CD14-positive monocyte (primary cell): ENCODE measurements around the gene INAFM1. TPM values are rescaled to one million over a fixed set of nuclear protein-coding genes. Genes with fewer than 3 reads are reported as not detected.
A peak's percentile ranks its signal among the peaks of the same experiment; 100 is the strongest.

Source experiments
- DNase-seq, 3 donors: peaks; one replicate each; pipeline ENCODE4 v3.0.0-alpha.2; 2011 to 2022
- H2AFZ ChIP-seq: 2 replicates; pipeline ENCODE4 v1.6.0; 2012; ENCODE audit warnings: mild to moderate bottlenecking, low read depth, low read length, inconsistent platforms; ENCODE audit not compliant: insufficient read depth, poor library complexity, severe bottlenecking
- H3K27ac ChIP-seq, 2 donors: 1 replicate in 1 of 2; 2 replicates in 1 of 2; pipeline ENCODE4 v1.5.1; 2012 to 2013; ENCODE audit warnings: low read length in 2 of 2, control low read depth in 1 of 2, inconsistent platforms in 1 of 2, low read depth in 1 of 2, mild to moderate bottlenecking in 1 of 2
- H3K27me3 ChIP-seq, 2 donors: one replicate each; pipeline versions ENCODE4 v1.6.0 to v1.6.1; 2011 to 2013; ENCODE audit warnings: low read length in 2 of 2; ENCODE audit not compliant: control insufficient read depth in 2 of 2, insufficient read depth in 2 of 2
- H3K36me3 ChIP-seq, 2 donors: replicated peaks in 1 of 2; 1 replicate in 1 of 2; 2 replicates in 1 of 2; pipeline versions ENCODE4 v1.5.1 to v1.6.1; 2012 to 2013; ENCODE audit warnings: low read length in 2 of 2, control low read depth in 1 of 2, inconsistent platforms in 1 of 2, mild to moderate bottlenecking in 1 of 2; ENCODE audit not compliant: insufficient read depth in 2 of 2, control insufficient read depth in 1 of 2
- H3K4me1 ChIP-seq, 2 donors: 1 replicate in 1 of 2; 2 replicates in 1 of 2; pipeline versions ENCODE4 v1.5.1 to v1.6.1; 2012 to 2013; ENCODE audit warnings: low read length in 2 of 2, control low read depth in 1 of 2, inconsistent platforms in 1 of 2, mild to moderate bottlenecking in 1 of 2, moderate library complexity in 1 of 2; ENCODE audit not compliant: insufficient read depth in 2 of 2, control insufficient read depth in 1 of 2
- H3K4me2 ChIP-seq: replicated peaks from 2 replicates; pipeline ENCODE3; 2012; ENCODE audit warnings: low read length, moderate library complexity, mild to moderate bottlenecking; ENCODE audit not compliant: poor library complexity, severe bottlenecking; ENCODE audit errors: extremely low read depth
- H3K4me3 ChIP-seq, 3 experiments: fragments of 200-600 bp in 1 of 3; sonication (generic) in 1 of 3; replicated peaks in 1 of 3; 1 replicate in 2 of 3; 2 replicates in 1 of 3; pipeline ENCODE4 v1.5.1; 2011 to 2013; ENCODE audit warnings: low read length in 3 of 3, mild to moderate bottlenecking in 3 of 3, control low read depth in 2 of 3, low read depth in 2 of 3, inconsistent platforms in 1 of 3, moderate library complexity in 1 of 3
- H3K79me2 ChIP-seq: 2 replicates; pipeline ENCODE4 v1.6.0; 2012; ENCODE audit warnings: mild to moderate bottlenecking, control low read depth, inconsistent platforms, low read length, moderate library complexity; ENCODE audit not compliant: insufficient read depth
- H3K9ac ChIP-seq: 2 replicates; pipeline ENCODE4 v1.6.0; 2017; ENCODE audit warnings: low read length, mild to moderate bottlenecking; ENCODE audit not compliant: insufficient read depth, poor library complexity, severe bottlenecking
- H3K9me3 ChIP-seq, 2 donors: replicated peaks in 1 of 2; 1 replicate in 1 of 2; 2 replicates in 1 of 2; pipeline versions ENCODE4 v1.5.1 to v1.6.1; 2012 to 2013; ENCODE audit warnings: low read length in 2 of 2, control low read depth in 1 of 2; ENCODE audit not compliant: control insufficient read depth in 1 of 2, insufficient read depth in 1 of 2
- H4K20me1 ChIP-seq: 2 replicates; pipeline ENCODE4 v1.6.0; 2012; ENCODE audit warnings: mild to moderate bottlenecking, low read length, control low read depth, moderate library complexity; ENCODE audit not compliant: insufficient read depth
- H3K27ac Mint-ChIP-seq, 7 donors: one replicate each; pipeline ENCODE4 v1.8.0; 2020; ENCODE audit warnings: mild to moderate bottlenecking in 7 of 7, mixed read lengths in 7 of 7, moderate library complexity in 6 of 7, inconsistent platforms in 2 of 7
- H3K27me3 Mint-ChIP-seq, 3 donors: one replicate each; pipeline ENCODE4 v1.8.0; 2021 to 2022; ENCODE audit warnings: low read depth in 3 of 3, mild to moderate bottlenecking in 3 of 3, mixed read lengths in 3 of 3, moderate library complexity in 3 of 3, inconsistent platforms in 1 of 3
- H3K36me3 Mint-ChIP-seq, 2 donors: one replicate each; pipeline ENCODE4 v1.8.0; 2020; ENCODE audit warnings: mixed read lengths in 2 of 2, inconsistent platforms in 1 of 2, mild to moderate bottlenecking in 1 of 2
- H3K4me1 Mint-ChIP-seq: one replicate; pipeline ENCODE4 v1.8.0; 2020; ENCODE audit warnings: mild to moderate bottlenecking, mixed read lengths
- H3K4me3 Mint-ChIP-seq, 2 donors: one replicate each; pipeline ENCODE4 v1.8.0; 2020; ENCODE audit warnings: mild to moderate bottlenecking in 2 of 2, mixed read lengths in 2 of 2, moderate library complexity in 1 of 2
- H3K9me3 Mint-ChIP-seq, 7 donors: one replicate each; pipeline ENCODE4 v1.8.0; 2020 to 2022; ENCODE audit warnings: mixed read lengths in 7 of 7, mild to moderate bottlenecking in 6 of 7, moderate library complexity in 6 of 7, inconsistent platforms in 2 of 7
- CTCF ChIP-seq: fragments of 200-600 bp; IDR thresholded peaks from one replicate; pipeline ENCODE4 v1.8.0; 2022; ENCODE audit warnings: antibody characterized with exemption, mild to moderate bottlenecking
- WGBS: methylation state at CpG from one replicate; pipeline ENCODE4 v1.1.5; 2013; ENCODE audit warnings: missing lambda C conversion rate; ENCODE audit not compliant: insufficient coverage; 5-methylcytosine and 5-hydroxymethylcytosine counted together
- intact Hi-C, 2 donors: fragments of 100-400 bp; cut with micrococcal nuclease; formaldehyde crosslinking; loops; one replicate each; pipeline versions ENCODE4 v1.15.0 to v1.15.1; 2023
- polyA plus RNA-seq, 3 donors: library from polyadenylated mRNA; depleted of rRNA in 1 of 3; unstranded in 2 of 3; stranded (reverse) in 1 of 3; fragments of 300-500 nt in 2 of 3; fragments of >200 nt in 1 of 3; fragmentation: Illumina TruSeq in 2 of 3; gene quantifications; 1 replicate in 2 of 3; 2 replicates in 1 of 3; pipeline ENCODE4 v1.2.3, GENCODE V29; 2012 to 2021

Gene INAFM1
- polyA plus RNA-seq, 3 donors, result 6.2 to 7.3 (median 6.5) TPM

- H3K4me3 ChIP-seq, result peak overlapping the region; percentile 51 to 99 (median 83)
- H3K36me3 ChIP-seq, result no peaks in the 10 kb centered on the region
- H3K9me3 Mint-ChIP-seq, result peaks cover 0 to 5% (median 2%) of the 10 kb centered on the region in 7 donors
- H3K79me2 ChIP-seq, result peaks cover 14% of the 10 kb centered on the region
- H3K27me3 Mint-ChIP-seq, result peaks cover 21 to 32% (median 25%) of the 10 kb centered on the region in 3 donors
- H3K9ac ChIP-seq, result peak overlapping the region; percentile 89
- H3K27ac Mint-ChIP-seq, result no peak overlapping the region
- H3K4me1 Mint-ChIP-seq, result peaks cover 29% of the 10 kb centered on the region
- H3K4me3 Mint-ChIP-seq, result no peak overlapping the region
- peaks cover 5 to 10% of the 10 kb centered on the region in 2 donors for H3K36me3 Mint-ChIP-seq
- peaks cover 19% of the 10 kb centered on the region for H4K20me1 ChIP-seq
- peak overlapping the region; percentile 82 for H3K4me2 ChIP-seq
- no peak for DNase-seq
- no peak for TF ChIP-seq CTCF
- H3K4me1 ChIP-seq, result peaks cover 54 to 65% of the 10 kb centered on the region in 2 donors
- no peaks in the 10 kb centered on the region for H3K9me3 ChIP-seq
- H3K27ac ChIP-seq, result peak overlapping the region; percentile 1 to 96
- H3K27me3 ChIP-seq, result peaks cover 0 to 11% of the 10 kb centered on the region in 2 donors
- H2AFZ ChIP-seq, result peak overlapping the region; percentile 37
- WGBS, result 5% methylated on average over 6 of the region's 9 CpGs
- intact Hi-C loops, result loop anchor here (1.0 to 2.0 kb wide), 2 partner anchors 15 to 19 kb away; no protein-coding TSS in a partner anchor
Measured at GRCh38 chr19:47229676-47230053, 45.0 kb upstream of the INAFM1 start.

- peaks cover 0 to 5% (median 2%) of the 10 kb centered on the region in 7 donors for H3K9me3 Mint-ChIP-seq
- Histone ChIP-seq H3K4me3 (peak overlapping the region; percentile 69 to 99 (median 83)), H3K79me2 (peaks cover 14% of the 10 kb centered on the region), H3K27me3 (peaks cover 0 to 12% of the 10 kb centered on the region in 2 donors), H4K20me1 (peaks cover 19% of the 10 kb centered on the region), H3K4me2 (peak overlapping the region; percentile 82), H3K9me3 (no peaks in the 10 kb centered on the region), H3K9ac (peak overlapping the region; percentile 89), H3K4me1 (peaks cover 52 to 63% of the 10 kb centered on the region in 2 donors), H2AFZ (peak overlapping the region; percentile 72), H3K36me3 (no peaks in the 10 kb centered on the region), H3K27ac (peak overlapping the region; percentile 1 to 96)
- TF ChIP-seq CTCF, result peak; percentile 99
- DNase-seq, result peak in 2 of 3 donors; percentile 46 to 67
- intact Hi-C loops, result loop anchor here (1.0 to 2.0 kb wide), 2 partner anchors 14 to 19 kb away; no protein-coding TSS in a partner anchor
- H3K27me3 Mint-ChIP-seq, result peaks cover 21 to 35% (median 25%) of the 10 kb centered on the region in 3 donors
- H3K4me1 Mint-ChIP-seq, result peaks cover 28% of the 10 kb centered on the region
- peak overlapping the region in 2 of 7 donors; percentile 7 to 25 for H3K27ac Mint-ChIP-seq
- H3K36me3 Mint-ChIP-seq, result peaks cover 4% of the 10 kb centered on the region in 2 donors
- peak overlapping the region; percentile 64 to 70 for H3K4me3 Mint-ChIP-seq
- WGBS, result 1% methylated on average over 81 of the region's 84 CpGs
Measured at GRCh38 chr19:47230054-47230920, 44.4 kb upstream of the INAFM1 start.
